Hepatocyte (in vitro differentiated cells): ENCODE measurements around the gene KIAA1755.

Source experiments
- CTCF ChIP-seq: fragments of 200-600 bp; sonication (generic); IDR thresholded peaks from 2 replicates; pipeline ENCODE4 v1.5.1; 2016; ENCODE audit warnings: antibody characterized with exemption, mild to moderate bottlenecking; ENCODE audit not compliant: poor library complexity
- EZH2 ChIP-seq: fragments of 200-600 bp; sonication (generic); IDR thresholded peaks from 2 replicates; pipeline ENCODE4 v1.6.1; 2016; ENCODE audit warnings: antibody characterized with exemption, mild to moderate bottlenecking, borderline replicate concordance
- EZH2phosphoT487 ChIP-seq: fragments of 200-600 bp; sonication (generic); IDR thresholded peaks from one replicate; pipeline ENCODE4 v1.6.1; 2018; ENCODE audit warnings: antibody characterized with exemption, mild to moderate bottlenecking, low read depth, moderate library complexity; ENCODE audit not compliant: unreplicated experiment, severe bottlenecking

DNA sequence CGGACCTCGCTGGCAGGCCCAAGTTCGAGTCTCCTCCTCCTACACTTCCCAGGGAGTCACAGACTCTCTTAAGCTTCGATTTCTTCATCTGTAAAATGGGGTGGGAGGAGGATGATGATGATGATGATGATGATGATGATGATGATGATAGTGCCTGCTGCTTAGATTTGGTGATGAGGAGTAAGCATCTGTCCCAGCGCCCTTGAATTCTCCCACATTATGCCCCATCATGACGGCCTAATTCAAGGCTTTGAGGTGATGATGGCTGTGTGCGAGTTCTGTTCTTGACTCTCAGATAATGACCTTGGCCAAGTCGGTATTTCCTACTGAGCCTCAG, 487 bp upstream of the KIAA1755 start:
- TF ChIP-seq EZH2 (no peak), CTCF (no peak), EZH2phosphoT487 (no peak)
